NCI-H1105 treated with DMSO at 0.1 percent for 48 hours (cell line): ENCODE results near the gene EML2.

Experiments
- DNase-seq: peaks from one replicate; lab custom pipeline; 2025; lab: John Stamatoyannopoulos, UW

Gene EML2

GRCh38 chr19:45587873-45588272 lies 51.3 kb downstream of the EML2 start:
- no peak for DNase-seq

GRCh38 chr19:45585158-45585577 lies 54.0 kb downstream of the EML2 start:
- no peak for DNase-seq

GRCh38 chr19:45584332-45585157 lies 54.7 kb downstream of the EML2 start, which contains the start of gene OPA3:
TSS of gene OPA3 (minus strand) at chr19:45584802. CDS start at chr19:45584764, 38 bp downstream.
- DNase-seq, result peak; percentile 99

- no peak for DNase-seq
Measured at GRCh38 chr19:45581576-45581975, 57.6 kb downstream of the EML2 start.

GRCh38 chr19:45578861-45579260 lies 60.3 kb downstream of the EML2 start:
- no peak for DNase-seq

- no peak for DNase-seq
Measured at GRCh38 chr19:45577111-45577905, 61.9 kb downstream of the EML2 start.

GRCh38 chr19:45576682-45577081 lies 62.5 kb downstream of the EML2 start:
- no peak for DNase-seq

- DNase-seq, result no peak
Measured at GRCh38 chr19:45575216-45575615, 64.0 kb downstream of the EML2 start.

GRCh38 chr19:45574526-45574925 lies 64.7 kb downstream of the EML2 start:
- no peak for DNase-seq

GRCh38 chr19:45571457-45572220 lies 67.6 kb downstream of the EML2 start:
- no peak for DNase-seq

- DNase-seq, result peak; percentile 3
Measured at GRCh38 chr19:45569619-45570421, 69.4 kb downstream of the EML2 start.

GRCh38 chr19:45568732-45569131 lies 70.5 kb downstream of the EML2 start:
- DNase-seq, result no peak

- no peak for DNase-seq
Measured at GRCh38 chr19:45567609-45568008, 71.6 kb downstream of the EML2 start.

- no peak for DNase-seq
Measured at GRCh38 chr19:45564131-45564780, 74.9 kb downstream of the EML2 start.

- no peak for DNase-seq
Measured at GRCh38 chr19:45560686-45561085, 78.5 kb downstream of the EML2 start.

- DNase-seq, result no peak
Measured at GRCh38 chr19:45560038-45560437, 79.2 kb downstream of the EML2 start.
